ENCODE measurements around the gene C7orf25. TPM values are rescaled to one million over a fixed set of nuclear protein-coding genes. Genes with fewer than 3 reads are reported as not detected.

Gene C7orf25
- total RNA-seq: 10 to 100 TPM in 1 of 9 donors, 1 to 10 TPM in 8; 3.8 to 10.4 (median 7.7) TPM
- polyA plus RNA-seq: 1 to 10 TPM; 2.6 to 8.3 (median 4.6) TPM
- long read RNA-seq, donor 1, partial matches to known transcripts: 0 of 3 reads
- long read RNA-seq, donor 1, other reads (novel, unspliced or antisense): 0 of 3 reads
- long read RNA-seq, donor 2, transcript C7orf25-201 (2 exons, 2,451 nt): major isoform, 5 of 5 reads
- long read RNA-seq, donor 2, partial matches to known transcripts: 0 of 5 reads
- long read RNA-seq, donor 2, other reads (novel, unspliced or antisense): 0 of 5 reads
- long read RNA-seq, donor 3, transcript C7orf25-201 (2 exons, 2,451 nt): major isoform, 8 of 8 reads
- long read RNA-seq, donor 3, partial matches to known transcripts: 0 of 8 reads
- long read RNA-seq, donor 3, other reads (novel, unspliced or antisense): 0 of 8 reads
- long read RNA-seq, donor 4, transcript C7orf25-201 (2 exons, 2,451 nt): major isoform, 24 of 26 reads
- long read RNA-seq, donor 4, partial matches to known transcripts: 2 of 26 reads
- long read RNA-seq, donor 4, other reads (novel, unspliced or antisense): 0 of 26 reads
- long read RNA-seq, donor 5, transcript C7orf25-201 (2 exons, 2,451 nt): major isoform, 25 of 28 reads
- long read RNA-seq, donor 5, partial matches to known transcripts: 0 of 28 reads
- long read RNA-seq, donor 5, other reads (novel, unspliced or antisense): 0 of 28 reads
- long read RNA-seq, donor 6, transcript C7orf25-201 (2 exons, 2,451 nt): major isoform, 7 of 7 reads
- long read RNA-seq, donor 6, partial matches to known transcripts: 0 of 7 reads
- long read RNA-seq, donor 6, other reads (novel, unspliced or antisense): 0 of 7 reads
- long read RNA-seq, donor 7, partial matches to known transcripts: 0 of 2 reads
- long read RNA-seq, donor 7, other reads (novel, unspliced or antisense): 0 of 2 reads
- long read RNA-seq, donor 8, transcript C7orf25-201 (2 exons, 2,451 nt): major isoform, 9 of 11 reads
- long read RNA-seq, donor 8, partial matches to known transcripts: 0 of 11 reads
- long read RNA-seq, donor 8, other reads (novel, unspliced or antisense): 0 of 11 reads
- long read RNA-seq, donor 9, partial matches to known transcripts: 0 of 4 reads
- long read RNA-seq, donor 9, other reads (novel, unspliced or antisense): 0 of 4 reads
- long read RNA-seq, donor 10, transcript C7orf25-201 (2 exons, 2,451 nt): major isoform, 7 of 7 reads
- long read RNA-seq, donor 10, partial matches to known transcripts: 0 of 7 reads
- long read RNA-seq, donor 10, other reads (novel, unspliced or antisense): 0 of 7 reads

- H3K9me3 ChIP-seq (replicated peaks in 1 of 3): no peaks in the 10 kb centered on the region
- no peaks in the 10 kb centered on the region for H3K27me3 ChIP-seq
- intact Hi-C loops (cut with DNase I): no loop called here
- peak within 1 kb of the TSS in 3 of 4 donors; percentile 65 to 100 (median 67) for H3K4me3 ChIP-seq
- H3K36me3 ChIP-seq (replicated peaks in 1 of 2): peaks cover 0 to 16% of the 10 kb centered on the region in 2 donors
- H3K4me1 ChIP-seq (replicated peaks in 1 of 2): peaks cover 7 to 13% of the 10 kb centered on the region in 2 donors
- WGBS, 4 donors: 0 to 1% (median 0%) methylated on average over 22 to 95 of the region's 95 CpGs
- peak; percentile 95 to 98 (median 97) for DNase-seq
- peak within 1 kb of the TSS in 3 of 5 donors; percentile 69 to 72 (median 72) for H3K27ac ChIP-seq
- peak; percentile 9 to 63 for TF ChIP-seq POLR2A (IDR thresholded peaks at IDR 0.05)
- TF ChIP-seq, protein P1, sequence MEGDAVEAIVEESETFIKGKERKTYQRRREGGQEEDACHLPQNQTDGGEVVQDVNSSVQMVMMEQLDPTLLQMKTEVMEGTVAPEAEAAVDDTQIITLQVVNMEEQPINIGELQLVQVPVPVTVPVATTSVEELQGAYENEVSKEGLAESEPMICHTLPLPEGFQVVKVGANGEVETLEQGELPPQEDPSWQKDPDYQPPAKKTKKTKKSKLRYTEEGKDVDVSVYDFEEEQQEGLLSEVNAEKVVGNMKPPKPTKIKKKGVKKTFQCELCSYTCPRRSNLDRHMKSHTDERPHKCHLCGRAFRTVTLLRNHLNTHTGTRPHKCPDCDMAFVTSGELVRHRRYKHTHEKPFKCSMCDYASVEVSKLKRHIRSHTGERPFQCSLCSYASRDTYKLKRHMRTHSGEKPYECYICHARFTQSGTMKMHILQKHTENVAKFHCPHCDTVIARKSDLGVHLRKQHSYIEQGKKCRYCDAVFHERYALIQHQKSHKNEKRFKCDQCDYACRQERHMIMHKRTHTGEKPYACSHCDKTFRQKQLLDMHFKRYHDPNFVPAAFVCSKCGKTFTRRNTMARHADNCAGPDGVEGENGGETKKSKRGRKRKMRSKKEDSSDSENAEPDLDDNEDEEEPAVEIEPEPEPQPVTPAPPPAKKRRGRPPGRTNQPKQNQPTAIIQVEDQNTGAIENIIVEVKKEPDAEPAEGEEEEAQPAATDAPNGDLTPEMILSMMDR (IDR thresholded peaks at IDR 0.05): no peak
These were observed at the start of gene C7orf25 for GRCh38 chr7:42911454-42912447. C7orf25 (minus strand) TSS chr7:42912070; CDS start chr7:42910900, 1,170 bp downstream.

- no peaks in the 10 kb centered on the region for H3K27me3 ChIP-seq
- H3K27ac ChIP-seq: no peak overlapping the region
- no peak overlapping the region for H3K4me3 ChIP-seq
- 51 to 77% (median 62%) methylated on average over 2 of the region's 2 CpGs for WGBS, 4 donors
- intact Hi-C loops (cut with DNase I): no loop called here
- peaks cover 0 to 8% of the 10 kb centered on the region in 2 donors for H3K4me1 ChIP-seq (replicated peaks in 1 of 2)
- DNase-seq: no peak
- TF ChIP-seq, protein P1 (IDR thresholded peaks at IDR 0.05): no peak
- peaks cover 0 to 2% (median 0%) of the 10 kb centered on the region in 3 donors for H3K9me3 ChIP-seq (replicated peaks in 1 of 3)
- H3K36me3 ChIP-seq (replicated peaks in 1 of 2): no peaks in the 10 kb centered on the region
These were observed 49.3 kb upstream of the C7orf25 start for GRCh38 chr7:42961170-42961569.

GRCh38 chr7:42960762-42961161 is 48.9 kb upstream of the C7orf25 start:
- Histone ChIP-seq H3K36me3 (replicated peaks in 1 of 2) (no peaks in the 10 kb centered on the region), H3K4me3 (no peak overlapping the region), H3K4me1 (replicated peaks in 1 of 2) (peaks cover 0 to 8% of the 10 kb centered on the region in 2 donors), H3K9me3 (replicated peaks in 1 of 3) (peaks cover 0 to 5% (median 0%) of the 10 kb centered on the region in 3 donors), H3K27ac (no peak overlapping the region), H3K27me3 (no peaks in the 10 kb centered on the region)
- intact Hi-C loops (cut with DNase I): no loop called here
- WGBS, 4 donors: 63 to 73% (median 68%) methylated on average over 2 of the region's 2 CpGs
- TF ChIP-seq POLR2A (IDR thresholded peaks at IDR 0.05): no peak
- TF ChIP-seq, protein P1 (IDR thresholded peaks at IDR 0.05): no peak
- no peak for DNase-seq
